HG02798 (cell line): ENCODE data around the gene TRPC4.
"Not testable (repeated sequence)": the region's sequence is repeated elsewhere in the genome, so short reads cannot be mapped to it uniquely, and the experiment has no call there.

Source experiments
- ATAC-seq: cut with Tn5 transposase; IDR thresholded peaks from one replicate; pipeline ENCODE4 v1.9.1; 2021; ENCODE audit warnings: mild to moderate bottlenecking; ENCODE audit not compliant: unreplicated experiment, poor library complexity

The TRPC4 gene

GRCh38 chr13:37835392-37835791, 34.2 kb downstream of the TRPC4 start:
- no peak for ATAC-seq

DNA sequence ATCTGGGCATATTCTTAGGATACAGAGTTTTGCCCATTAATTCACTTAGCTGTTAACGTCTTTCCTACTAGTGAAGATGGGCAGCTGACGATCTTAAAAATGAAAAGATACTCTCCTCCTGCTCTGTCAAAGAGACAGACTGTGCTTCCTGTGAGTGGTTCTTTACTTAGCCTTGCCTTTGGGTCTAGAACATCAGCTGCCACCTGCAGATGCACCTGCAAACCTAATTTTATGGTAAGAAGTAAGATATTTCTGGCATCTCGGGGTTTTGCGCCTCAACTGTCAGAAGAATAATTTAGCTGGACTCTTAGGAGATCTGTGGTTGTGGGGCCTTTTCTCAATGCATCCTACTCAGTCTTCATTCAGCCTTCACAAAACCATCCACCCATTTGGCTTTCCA, 36.2 kb downstream of the TRPC4 start:
- ATAC-seq, result no peak

- ATAC-seq, result no peak
Measured at GRCh38 chr13:37816276-37816675, 53.3 kb downstream of the TRPC4 start.

GRCh38 chr13:37811441-37811840, 58.1 kb downstream of the TRPC4 start:
- no peak for ATAC-seq

DNA sequence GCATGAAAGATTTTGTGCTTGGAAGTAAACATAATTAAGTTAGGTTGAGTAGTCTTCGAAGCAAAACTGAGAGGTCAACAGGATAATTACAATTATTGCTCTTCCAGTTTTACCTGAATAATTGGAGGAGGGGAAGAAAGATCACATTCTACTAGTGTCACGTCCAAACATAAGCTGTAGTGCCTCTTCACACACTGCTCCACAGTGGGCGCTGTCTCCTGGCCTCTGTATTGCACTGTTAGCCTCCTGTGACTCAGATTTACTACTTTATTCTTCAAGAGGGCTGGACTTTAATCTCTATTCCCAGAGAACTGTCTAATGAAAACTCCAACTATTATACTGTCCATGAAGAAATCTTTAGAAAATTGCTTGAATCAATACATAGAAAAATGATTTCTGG, 62.9 kb downstream of the TRPC4 start:
- ATAC-seq, result no peak

- ATAC-seq, result no peak
Measured at GRCh38 chr13:37797631-37798030, 71.9 kb downstream of the TRPC4 start.

DNA sequence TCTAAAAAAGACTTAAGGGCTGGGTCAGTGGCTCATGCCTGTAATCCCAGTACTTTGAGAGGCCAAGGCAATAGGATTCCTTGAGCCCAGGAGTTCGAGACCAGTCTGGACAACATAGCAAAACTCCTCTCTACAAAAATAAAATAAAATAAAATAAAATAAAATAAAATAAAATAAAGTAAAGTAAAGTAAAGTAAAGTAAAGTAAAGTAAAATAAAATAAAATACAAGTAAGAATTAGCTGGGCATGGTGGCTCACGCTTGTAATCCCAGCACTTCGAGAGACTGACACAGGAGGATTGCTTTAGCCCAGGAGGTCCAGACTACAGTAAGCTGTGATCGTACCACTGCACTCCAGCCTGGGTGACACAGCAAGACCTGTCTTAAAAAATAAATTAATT, 72.8 kb downstream of the TRPC4 start:
- not testable (repeated sequence) for ATAC-seq

DNA sequence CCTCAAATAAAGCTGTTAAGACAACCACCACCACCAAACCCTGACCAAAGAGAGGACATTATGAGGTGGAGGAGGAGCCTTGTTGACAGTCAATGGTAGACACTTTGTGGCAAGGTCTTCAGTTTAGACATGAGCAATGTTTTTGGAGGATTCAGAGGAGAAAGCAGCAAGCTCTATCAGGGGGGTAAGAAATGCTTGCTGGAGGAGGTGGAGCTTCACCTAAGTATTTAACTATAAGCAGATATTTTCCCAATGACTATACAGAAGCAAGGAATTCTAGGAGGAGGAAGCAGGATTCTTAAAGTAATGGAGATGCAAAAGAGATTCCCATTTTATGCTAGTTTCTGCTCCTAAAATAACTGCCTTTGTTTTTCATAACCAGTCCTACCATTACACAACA, 74.2 kb downstream of the TRPC4 start:
- ATAC-seq, result no peak

DNA sequence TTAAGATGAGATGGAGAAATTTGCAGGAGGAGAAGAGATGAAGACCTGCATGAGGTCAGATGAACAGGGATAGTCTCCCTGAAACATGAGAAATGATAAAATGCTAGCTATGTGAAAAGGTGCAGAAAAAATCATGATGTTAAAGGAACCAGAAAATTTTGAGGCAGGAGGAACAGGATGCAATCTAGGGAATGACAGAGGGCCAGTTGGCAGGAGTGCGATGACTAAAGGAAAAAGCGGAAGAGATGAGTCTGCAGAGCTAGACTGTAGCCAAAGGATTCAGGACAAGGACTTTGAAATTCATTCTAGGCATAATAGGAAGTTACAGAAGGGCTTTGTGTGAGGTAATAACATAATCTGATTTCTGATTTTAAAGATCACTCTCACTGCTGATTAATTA, 77.9 kb downstream of the TRPC4 start:
- ATAC-seq, result no peak

- ATAC-seq, result no peak
Measured at GRCh38 chr13:37788346-37788745, 81.2 kb downstream of the TRPC4 start.

GRCh38 chr13:37777676-37778075, 91.9 kb downstream of the TRPC4 start:
- ATAC-seq, result no peak

GRCh38 chr13:37775871-37776270, 93.7 kb downstream of the TRPC4 start:
- ATAC-seq, result no peak

- ATAC-seq, result no peak
Measured at GRCh38 chr13:37772644-37773043, 96.9 kb downstream of the TRPC4 start.

DNA sequence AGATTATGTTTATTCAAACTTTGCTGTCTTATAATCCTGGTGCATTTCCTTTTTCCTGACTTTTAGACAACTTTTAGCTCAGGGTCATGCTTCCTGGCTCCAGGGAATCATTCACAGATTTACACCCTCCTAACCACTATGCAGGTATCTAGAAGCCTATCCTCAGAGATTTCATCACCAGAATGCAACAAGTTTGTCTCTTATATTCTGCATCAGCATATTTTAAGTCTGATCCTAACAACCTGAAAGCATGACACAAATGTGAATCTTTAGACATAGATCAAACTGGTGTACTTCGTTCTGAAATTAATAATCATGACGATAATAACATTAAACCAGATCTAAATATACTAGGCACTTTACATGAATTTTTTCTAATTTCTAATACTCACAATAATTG, 100.0 kb downstream of the TRPC4 start:
- no peak for ATAC-seq

DNA sequence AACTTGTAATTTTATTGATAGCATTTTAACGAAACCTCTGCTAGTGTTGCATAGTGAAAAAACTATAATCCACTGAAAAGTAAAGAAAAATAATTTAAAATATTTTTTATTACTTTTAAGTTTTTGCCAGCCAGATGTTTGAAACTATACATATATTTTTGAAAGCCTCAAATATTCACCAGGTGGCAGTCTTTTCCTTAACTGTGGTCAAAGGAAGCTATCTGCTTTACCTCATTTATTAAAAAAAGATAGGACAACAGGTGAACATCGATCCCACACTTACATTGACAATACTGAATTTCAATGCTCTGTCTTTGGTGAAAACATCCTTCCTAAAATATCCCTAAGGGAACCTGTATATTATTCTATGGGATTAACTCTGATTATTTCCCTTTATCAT, 100.5 kb downstream of the TRPC4 start:
- ATAC-seq, result no peak

DNA sequence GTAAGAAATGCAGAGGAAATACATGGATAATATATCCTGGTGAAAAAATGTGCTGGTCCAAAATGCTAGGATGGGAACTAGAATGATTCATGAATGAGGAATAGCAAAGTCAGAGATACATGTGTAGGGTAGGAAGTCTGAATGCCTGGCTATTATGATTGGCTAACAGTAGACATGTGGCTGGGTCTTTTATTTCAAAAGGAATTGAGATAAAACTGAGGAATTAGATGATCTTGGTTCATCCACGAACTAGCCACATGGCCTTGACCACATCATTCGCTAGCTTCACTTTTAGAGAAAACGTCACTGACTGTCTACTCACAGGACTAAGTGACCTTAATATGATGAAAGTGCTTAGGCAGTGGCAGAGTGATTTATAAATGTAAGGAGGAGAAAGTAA, 103.1 kb downstream of the TRPC4 start:
- ATAC-seq, result no peak

- no peak for ATAC-seq
Measured at GRCh38 chr13:37755349-37755748, 114.2 kb downstream of the TRPC4 start.

- no peak for ATAC-seq
Measured at GRCh38 chr13:37753776-37754175, 115.8 kb downstream of the TRPC4 start.

DNA sequence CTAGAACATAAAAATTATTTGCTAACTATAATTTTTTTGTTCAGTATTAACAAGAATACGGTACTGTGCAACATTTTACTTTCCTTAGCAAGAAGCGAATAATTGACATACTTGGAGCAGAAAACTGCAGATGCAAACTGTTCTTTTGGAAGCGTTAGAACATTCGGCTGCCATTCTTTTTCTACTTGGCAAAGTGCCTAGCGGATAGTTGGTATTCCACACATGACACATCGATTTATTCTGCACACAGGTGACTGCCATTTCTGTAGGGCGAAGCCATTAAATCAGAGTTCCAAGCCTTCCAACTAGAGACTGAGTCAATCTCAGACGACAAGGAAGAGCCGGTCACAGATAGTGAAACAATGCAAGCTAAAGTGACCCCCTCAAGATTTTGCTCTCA, 117.4 kb downstream of the TRPC4 start:
- ATAC-seq, result no peak

DNA sequence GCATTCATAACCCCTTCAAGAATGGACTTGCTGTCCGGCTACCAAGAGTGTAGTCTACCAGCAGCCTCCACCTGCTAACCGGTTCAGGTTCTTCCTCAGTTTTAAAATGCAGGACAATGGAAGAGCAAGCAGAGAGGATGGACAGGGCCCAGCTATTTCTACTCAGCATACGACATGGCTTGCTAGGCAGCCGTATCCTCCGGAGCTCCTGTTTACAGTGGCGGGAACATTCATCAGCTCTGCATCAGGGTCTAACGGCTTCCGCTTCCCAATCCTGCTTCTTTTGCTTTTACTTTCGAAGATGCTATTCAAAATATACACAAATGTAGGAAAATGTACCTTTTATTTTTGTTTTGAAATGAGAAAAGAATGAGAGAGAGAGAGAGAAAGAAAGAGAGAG, 118.5 kb downstream of the TRPC4 start:
- ATAC-seq, result no peak

DNA sequence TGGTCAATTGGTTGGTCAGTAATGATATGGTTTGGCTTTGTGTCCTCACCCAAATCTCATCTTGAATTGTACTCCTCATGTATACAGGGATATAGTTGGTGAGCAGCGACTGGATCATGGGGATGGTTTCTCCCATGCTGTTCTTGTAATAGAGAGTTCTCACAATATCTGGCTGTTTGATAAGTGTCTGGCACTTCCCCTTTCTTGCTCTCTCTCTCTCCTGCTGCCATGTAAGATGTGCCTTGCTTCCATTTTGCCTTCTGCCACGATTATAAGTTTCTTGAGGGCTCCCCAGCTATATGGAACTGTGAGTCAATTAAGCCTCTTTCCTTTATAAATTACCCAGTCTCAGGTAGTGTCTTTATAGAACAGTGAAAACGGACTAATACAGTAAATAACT, 120.7 kb downstream of the TRPC4 start:
- no peak for ATAC-seq

DNA sequence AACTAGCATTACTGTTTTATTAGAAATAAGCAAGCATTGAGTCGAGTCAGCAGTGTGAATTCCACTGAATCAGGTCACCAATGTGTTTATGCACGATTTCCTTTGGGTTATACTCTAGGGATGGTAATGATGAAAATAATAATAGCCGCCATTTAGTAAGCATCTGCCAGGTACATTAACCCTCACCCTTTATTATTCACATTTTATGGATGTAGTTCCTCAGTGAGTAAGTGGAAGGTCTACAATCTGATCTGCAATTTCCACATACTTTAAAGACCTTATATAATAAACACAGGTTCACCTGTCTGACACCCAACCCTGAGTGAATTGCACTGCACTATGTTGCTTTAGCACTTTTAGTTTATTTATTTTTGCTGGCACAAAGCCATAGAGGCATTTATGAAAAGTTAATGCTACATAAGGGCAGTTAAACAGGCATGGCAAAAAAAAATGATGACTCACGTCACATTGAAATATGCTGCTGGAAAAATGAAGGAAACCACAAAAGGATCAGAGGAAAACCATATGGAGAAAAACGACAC, 122.4 kb downstream of the TRPC4 start:
- no peak for ATAC-seq

GRCh38 chr13:37741536-37741935, 128.0 kb downstream of the TRPC4 start:
- no peak for ATAC-seq
